Measurements from ENCODE around the gene PHOX2B.

The PHOX2B gene

GRCh38 chr4:41748571-41749475, at the start of gene PHOX2B:
Gene PHOX2B (minus strand): TSS chr4:41748725. CDS start chr4:41748610, 115 bp downstream.
- no peak for DNase-seq (ENCODE audit: low read depth)

- no peak for DNase-seq (ENCODE audit: low read depth)
Observed at GRCh38 chr4:41797260-41797659, 48.7 kb upstream of the PHOX2B start.

DNA sequence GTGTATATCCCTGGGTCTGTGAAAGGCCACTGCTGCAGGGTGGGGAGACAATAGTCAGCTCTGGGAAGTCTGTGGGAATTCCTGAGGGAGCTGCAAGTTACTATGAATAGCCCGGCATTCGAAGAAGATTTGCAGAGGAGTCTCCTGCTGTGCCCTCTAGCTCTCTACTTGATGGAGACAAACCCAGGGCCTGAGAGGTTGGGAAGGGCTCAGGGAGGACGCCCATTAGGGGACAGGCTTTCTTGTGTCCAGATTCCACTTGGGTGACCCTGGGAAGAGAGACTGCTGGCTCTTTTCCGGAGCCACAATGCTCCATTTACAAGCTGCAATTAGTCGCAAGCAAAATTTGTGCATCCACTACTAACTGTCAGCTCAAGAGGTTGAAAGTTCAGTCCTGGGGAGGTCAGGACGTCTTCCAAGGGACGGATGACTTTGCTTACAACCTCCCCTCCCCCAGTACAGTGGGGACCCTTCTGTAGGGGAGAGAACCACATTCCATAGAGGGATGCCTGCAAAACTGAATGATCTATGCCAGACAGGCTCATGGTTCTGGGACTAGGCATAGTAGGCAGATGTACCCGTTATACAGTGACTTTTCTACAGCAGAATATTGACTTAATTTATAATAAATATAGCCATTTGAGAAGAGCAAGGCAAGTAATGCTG, 48.2 kb upstream of the PHOX2B start:
- DNase-seq (ENCODE audit: low read depth) = no peak

- no peak for DNase-seq (ENCODE audit: low read depth)
Observed at GRCh38 chr4:41795796-41796385, 47.4 kb upstream of the PHOX2B start.

- DNase-seq (ENCODE audit: low read depth) = no peak
Observed at GRCh38 chr4:41792166-41792565, 43.6 kb upstream of the PHOX2B start.

DNA sequence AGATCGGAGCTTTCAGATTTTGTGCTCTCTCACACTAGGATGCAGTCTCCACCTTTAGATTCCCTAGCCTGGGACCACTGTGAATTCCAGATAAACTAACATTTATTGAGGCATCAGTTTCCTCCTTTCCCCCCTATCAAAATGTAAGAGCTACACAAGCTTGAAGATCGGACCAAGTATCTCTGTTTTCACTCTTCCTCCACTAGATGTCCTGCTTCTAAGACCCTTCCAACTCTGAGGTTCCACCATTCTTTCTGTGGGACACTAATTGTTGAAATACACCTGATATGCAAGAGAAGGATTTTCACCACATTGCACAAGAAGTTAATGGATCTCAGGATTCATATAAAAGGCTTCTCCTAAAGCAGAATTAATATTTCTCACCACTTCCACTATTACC, 43.0 kb upstream of the PHOX2B start:
- DNase-seq (ENCODE audit: low read depth) = no peak

DNA sequence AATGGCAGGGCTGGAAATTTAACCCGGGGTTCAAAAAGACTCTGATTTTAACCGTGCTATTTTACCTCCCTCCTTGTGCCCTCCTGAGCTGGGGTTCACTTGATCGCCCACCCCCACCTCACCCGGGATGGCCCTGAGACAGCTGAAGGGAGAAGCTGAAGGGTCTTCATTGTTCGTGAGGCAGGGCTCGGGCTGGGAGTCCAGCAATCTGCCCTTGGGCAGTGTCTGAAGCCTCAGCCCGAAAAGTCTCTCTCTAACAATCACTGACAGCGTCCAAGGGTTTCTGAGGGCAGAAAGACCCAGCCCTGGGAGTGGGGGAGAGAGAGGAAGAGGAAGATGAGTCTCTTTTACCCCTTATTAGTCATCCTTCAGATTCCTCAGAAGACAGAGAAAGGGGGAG, 39.4 kb upstream of the PHOX2B start:
- DNase-seq (ENCODE audit: low read depth) = no peak

DNA sequence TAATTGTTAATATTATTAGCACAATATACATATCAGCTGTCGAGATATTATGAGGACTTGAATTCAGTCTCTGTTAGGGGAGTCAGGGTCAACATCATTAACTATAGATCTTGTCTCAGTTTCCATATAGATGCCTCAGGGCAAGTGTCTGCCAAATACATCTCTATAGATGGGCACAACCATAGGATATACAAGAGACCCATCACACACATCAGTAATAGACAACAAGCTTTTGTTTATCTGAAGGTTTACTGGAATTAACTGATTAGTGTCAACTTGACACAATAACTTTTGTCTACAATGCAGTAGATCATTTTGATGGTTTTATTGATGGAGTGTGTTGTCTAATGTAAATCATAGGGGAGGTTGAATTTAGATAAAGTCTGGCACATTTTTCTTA, 37.1 kb upstream of the PHOX2B start:
- no peak for DNase-seq (ENCODE audit: low read depth)

DNA sequence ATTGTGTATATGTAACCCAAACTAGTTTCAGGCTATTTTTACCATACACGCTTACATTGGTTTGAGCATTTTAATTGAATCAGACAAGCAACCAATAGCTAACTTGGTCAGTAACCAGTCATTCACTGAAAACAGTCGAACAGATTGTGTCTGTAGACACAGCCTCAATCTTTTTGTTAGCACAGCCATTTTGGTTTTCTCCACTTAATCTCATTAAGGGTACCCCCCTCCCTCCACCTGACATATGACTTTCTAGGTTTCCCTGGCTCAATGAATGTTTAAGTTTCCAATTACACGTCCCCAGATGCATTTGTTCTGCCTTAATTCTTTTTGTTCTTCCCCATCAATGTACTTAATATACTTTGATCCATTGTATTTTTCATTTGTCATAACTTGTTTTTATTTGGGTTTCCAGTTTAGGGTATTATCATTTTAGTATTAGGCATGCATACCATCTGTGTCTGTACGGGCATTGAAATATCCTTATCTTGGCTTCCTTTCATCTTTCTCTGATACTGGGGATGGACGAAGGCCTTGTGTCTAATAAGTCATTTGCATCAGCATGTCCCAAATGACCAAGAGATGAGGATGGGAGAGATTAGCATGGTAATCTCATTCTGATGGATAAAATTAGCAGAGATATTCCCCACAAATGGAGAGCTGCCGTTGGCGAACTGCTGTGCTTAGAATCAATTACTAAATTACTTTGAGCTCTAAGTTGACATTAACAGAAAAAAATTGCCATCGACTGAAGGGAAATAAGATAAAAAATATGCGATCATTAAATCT, 35.9 kb upstream of the PHOX2B start:
- no peak for DNase-seq (ENCODE audit: low read depth)

- DNase-seq (ENCODE audit: low read depth) = no peak
Observed at GRCh38 chr4:41776466-41776865, 27.9 kb upstream of the PHOX2B start.

- DNase-seq (ENCODE audit: low read depth) = no peak
Observed at GRCh38 chr4:41763729-41764128, 15.2 kb upstream of the PHOX2B start.

- DNase-seq (ENCODE audit: low read depth) = no peak
Observed at GRCh38 chr4:41758884-41759283, 10.4 kb upstream of the PHOX2B start.

DNA sequence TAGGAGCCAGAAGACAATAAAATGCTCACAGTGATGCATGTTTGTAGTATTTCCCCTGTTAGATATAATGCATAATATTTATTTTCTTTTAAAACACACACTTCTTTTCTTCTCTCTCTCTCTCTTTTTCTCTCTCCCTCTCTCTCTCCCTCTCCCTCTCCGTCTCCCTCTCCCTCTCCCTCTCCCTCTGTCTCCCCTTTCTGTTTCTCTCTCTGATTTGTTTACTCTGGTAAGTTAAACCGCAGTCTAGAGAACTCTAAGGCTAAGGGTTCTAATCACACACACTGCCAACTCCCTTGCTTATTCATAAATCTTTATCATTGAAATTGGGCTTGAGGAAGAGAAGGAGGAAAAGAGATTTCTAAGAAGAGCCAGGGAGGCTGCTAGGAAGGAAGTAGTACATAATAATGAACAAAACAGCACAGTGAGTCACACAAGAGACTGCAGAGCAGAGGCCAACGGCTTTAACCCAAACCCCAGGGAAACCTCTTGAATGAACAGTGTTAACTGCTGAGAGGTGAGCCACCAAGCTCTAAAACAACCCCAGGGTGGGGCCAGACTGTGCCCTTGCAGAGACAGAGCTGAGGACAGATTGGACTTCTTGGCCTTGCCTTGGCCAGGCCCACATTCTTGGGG, 9.1 kb upstream of the PHOX2B start:
- DNase-seq (ENCODE audit: low read depth) = no peak

DNA sequence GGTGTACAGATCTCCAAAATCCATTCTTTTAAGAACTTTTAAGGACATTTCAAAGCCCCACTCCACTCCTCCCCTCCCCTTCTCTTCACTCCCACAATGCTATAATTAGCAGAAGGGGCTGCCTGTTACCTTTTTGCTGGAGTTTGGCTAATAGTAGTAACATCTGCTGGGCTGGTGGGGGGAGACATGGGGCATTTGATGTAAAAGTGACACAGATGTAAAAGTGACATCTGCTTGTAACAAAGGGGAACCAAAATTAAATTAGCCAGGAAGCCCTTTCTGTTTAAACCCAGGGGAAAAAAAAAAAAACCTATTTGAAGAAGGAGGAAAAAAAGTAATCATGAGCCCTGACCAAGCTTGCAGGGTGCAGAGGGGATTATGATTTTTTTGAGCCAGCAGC, 5.4 kb upstream of the PHOX2B start:
- no peak for DNase-seq (ENCODE audit: low read depth)

DNA sequence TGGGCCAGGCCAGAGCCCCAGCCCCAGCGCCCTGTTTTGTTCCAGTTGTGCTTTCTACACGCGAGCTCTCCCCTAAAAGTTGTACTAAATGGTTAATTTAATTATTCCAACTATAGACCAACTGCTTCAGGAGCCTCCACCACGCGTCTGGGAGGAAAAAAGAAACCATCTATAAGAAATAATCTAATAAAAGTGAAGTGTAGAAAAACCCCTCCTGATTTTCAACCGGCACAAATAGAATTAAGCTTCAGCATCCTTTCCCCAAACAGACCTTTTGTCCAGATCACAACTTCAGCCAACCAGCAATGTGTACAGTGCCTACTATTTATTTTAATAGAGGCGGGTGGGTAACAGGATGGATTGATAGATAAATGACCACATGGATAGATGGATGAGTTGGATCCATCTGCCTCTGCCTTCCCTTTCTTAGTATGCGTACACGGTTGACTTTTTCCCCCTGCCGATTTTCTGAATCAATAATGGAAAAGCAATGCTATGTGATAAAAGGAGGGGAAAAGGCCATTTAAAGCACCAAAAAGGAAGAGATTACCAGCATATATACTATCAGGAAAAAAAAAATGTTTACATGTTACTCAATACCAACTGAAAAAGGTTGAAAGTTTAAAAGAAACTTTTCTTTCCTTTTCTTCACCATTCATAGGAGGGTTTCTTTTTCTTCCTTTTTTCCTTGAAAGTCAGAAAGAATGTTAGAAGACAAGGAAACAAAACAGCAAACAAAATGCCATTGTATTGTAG, 3.7 kb upstream of the PHOX2B start:
- no peak for DNase-seq (ENCODE audit: low read depth)

DNA sequence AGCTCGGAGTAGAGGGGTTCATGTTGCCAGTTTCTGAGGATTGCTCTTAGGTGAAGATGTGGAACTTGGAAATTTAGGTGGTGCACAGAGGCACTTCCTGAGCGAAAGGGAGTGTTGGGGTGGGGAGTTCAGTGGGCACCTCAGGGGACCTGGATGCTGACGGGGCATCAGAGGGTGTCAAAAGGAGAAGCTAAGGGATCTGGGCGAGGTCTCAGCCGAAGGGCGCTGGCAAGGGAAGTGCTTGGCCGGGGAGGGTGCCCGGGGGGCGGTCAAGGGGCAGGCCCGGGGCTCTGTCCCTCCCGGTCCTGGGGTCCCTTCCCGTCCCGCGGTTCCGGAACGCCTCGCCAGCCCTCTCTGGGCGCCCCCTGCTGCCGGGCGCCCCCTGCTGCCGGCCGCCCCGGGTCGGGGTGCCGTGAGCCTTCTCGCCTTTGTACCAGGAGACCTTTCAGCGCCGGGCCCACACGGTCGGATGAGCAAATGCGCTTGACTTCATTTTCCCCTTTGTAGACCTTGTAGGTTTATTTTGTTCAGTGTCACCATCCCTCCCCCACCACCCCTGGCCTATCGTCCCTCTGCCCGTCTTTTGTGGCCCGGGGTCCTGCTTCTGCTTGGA, 3.0 kb upstream of the PHOX2B start:
- DNase-seq (ENCODE audit: low read depth) = no peak

GRCh38 chr4:41750626-41751448, 2.3 kb upstream of the PHOX2B start:
- DNase-seq (ENCODE audit: low read depth) = no peak

GRCh38 chr4:41750121-41750625, 1.6 kb upstream of the PHOX2B start:
- DNase-seq (ENCODE audit: low read depth) = no peak

- DNase-seq (ENCODE audit: low read depth) = no peak
Observed at GRCh38 chr4:41749631-41750039, 1.1 kb upstream of the PHOX2B start.

All from CMK (cell line).